ENCODE results near the gene PTPRN2.

The PTPRN2 gene

DNA sequence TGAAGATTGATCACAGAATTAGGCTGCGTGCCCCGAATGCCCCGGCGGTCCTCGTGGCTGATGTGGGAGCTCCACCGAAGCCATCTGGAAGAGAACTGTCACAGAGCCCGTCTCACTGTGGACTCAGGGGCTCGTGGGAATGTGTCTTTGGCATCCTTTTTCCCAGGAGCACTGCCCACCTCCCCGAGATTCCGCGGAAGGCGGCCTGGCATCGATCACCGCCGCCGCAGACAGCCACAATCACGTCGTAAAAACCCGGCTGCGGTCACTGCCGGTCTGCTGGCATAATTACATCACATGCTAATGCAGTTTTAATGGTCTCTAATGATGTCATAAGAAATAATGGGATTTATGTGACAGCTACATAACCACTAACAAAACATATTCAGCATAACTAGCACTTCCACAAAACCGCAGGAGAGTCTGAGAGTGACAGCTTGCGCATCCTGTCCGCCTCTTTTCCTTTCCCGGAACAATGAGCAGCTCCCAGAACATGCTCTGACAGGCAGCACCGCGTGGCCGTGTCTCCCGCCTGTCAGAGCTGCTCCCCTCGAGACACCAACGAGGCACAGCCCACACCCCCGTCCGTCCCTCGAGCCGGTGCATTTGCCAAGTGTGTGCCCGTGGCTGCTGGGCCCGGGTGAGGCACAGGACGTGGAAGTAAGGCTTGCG lies 490.0 kb downstream of the PTPRN2 start:
- no peak for DNase-seq (ENCODE audit: low read depth in 2 of 2)

DNA sequence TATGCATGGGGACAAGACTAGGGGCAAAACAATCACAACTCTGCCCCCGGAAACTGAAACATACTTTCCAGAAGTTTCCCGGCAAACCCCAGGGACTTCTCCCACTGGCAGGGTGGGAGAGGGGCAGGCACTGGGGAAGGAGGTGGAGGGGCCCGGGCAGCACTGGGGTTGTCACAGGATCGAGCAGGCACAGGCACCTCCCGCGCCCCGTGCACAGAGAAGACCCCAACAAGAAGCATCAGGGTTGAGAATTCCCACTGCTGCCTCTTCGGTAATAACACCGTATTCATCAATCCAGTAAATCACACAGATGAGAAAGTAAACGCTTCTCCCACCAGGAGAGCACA lies 490.5 kb downstream of the PTPRN2 start:
- DNase-seq (ENCODE audit: low read depth in 2 of 2), result no peak

DNA sequence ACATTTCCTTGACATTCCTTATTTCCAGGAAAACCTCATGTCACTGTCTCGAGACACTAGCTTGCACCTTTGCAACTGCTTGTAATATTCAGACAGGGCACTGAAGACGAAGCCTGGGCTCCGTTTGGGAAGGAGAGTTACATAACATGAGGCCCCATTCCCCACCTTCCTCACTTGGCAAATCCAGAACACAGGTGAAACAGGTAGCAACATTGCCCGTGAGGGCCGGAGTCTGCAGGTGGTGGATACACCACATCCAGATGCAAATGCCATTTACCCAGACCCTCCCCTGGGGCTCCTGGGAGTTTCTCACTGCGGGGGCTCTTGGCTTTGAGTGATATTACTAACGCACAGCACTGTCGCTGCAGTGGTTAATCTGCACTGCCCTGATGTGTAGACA lies 491.0 kb downstream of the PTPRN2 start:
- no peak for DNase-seq (ENCODE audit: low read depth in 2 of 2)

DNA sequence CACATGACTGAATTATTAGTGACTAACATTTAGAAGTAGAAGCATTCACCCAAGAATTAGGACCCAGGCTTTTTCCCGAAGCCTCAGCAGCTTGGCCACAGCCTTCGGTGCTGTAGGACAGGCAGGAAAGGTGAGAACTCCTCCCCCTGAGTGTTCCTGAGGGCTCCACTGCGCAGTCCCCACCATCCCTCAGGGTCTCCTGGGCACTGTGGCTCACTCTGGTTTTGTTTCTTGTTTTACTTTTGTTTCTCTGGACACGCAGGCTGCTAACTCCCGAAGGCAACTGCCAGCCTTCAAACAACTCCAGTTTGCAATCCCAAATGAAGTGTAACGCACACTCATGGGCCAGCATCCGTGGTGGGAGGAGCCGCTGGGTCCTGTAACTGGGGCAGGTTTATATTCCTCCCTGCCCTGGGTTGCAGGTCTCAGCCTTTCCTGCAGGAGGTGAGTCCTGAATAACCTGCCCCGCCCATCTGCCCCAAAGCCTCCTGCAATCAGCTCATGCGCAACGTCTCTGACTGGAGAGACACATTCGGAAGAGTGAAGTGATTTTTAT lies 492.9 kb downstream of the PTPRN2 start:
- no peak for DNase-seq (ENCODE audit: low read depth in 2 of 2)

DNA sequence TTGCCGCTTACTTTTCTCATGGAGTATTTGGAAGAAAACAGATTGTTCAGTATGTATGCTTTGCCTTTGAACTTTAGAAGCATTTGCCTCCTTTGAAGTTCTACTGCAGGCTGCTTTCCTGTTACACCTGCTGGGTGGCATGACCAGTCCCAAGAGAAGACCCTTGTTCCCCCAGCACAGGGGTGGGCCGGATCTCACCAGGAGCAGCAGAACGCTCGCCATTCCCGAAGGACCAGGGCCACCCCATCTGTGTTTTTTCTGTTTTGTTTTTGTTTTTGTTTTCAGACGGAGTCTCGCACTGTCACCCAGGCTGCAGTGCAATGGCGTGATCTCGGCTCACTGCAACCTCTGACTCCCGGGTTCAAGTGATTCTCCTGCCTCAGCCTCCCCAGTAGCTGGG lies 493.6 kb downstream of the PTPRN2 start:
- DNase-seq (ENCODE audit: low read depth in 2 of 2), result no peak

DNA sequence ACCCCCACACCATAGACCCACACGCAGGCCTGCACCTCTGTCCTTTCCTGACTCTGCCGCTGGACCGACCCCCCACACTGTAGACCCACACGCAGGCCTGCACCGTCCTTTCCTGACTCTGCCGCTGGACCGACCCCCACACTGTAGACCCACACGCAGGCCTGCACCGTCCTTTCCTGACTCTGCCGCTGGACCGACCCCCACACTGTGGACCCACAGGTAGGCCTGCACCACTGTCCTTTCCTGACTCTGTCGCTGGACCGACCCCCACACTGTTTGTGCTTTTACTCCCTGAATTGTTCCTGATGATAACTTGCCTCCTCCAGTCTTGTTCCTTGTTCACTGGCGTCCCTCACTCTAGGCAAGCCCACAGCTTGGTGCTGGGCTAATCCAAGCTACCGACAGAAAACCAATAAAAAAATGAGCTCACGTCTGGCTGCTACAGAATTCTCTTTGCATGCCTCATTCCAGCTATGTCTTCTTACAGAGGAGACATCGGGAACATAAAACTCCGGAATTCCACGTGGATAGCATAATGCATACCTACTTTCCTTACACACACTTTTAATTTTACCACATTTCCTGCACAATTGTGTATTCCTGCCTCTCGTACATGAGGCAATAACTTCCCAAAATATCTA lies 494.3 kb downstream of the PTPRN2 start:
- DNase-seq (ENCODE audit: low read depth in 2 of 2), result no peak

DNA sequence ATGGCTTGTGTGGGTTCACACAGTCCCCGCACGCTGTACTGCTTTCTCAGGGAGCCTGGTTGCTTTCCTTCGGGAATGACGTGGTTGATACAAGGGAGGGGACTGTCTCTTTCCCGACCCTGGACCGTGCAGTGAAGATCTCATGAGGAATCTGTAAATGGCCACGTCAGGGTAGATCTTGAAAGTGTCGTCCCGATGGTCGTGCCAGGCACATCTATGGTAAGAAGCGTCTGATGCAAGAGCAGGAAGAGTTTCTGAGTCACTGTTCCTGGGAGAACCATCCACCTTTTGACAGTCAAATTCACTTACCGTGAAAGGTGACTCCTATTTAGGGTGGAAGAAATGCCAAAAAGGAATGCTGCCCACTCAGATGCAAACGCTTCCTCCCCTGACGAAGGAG lies 500.4 kb downstream of the PTPRN2 start:
- no peak for DNase-seq (ENCODE audit: low read depth in 2 of 2)

DNA sequence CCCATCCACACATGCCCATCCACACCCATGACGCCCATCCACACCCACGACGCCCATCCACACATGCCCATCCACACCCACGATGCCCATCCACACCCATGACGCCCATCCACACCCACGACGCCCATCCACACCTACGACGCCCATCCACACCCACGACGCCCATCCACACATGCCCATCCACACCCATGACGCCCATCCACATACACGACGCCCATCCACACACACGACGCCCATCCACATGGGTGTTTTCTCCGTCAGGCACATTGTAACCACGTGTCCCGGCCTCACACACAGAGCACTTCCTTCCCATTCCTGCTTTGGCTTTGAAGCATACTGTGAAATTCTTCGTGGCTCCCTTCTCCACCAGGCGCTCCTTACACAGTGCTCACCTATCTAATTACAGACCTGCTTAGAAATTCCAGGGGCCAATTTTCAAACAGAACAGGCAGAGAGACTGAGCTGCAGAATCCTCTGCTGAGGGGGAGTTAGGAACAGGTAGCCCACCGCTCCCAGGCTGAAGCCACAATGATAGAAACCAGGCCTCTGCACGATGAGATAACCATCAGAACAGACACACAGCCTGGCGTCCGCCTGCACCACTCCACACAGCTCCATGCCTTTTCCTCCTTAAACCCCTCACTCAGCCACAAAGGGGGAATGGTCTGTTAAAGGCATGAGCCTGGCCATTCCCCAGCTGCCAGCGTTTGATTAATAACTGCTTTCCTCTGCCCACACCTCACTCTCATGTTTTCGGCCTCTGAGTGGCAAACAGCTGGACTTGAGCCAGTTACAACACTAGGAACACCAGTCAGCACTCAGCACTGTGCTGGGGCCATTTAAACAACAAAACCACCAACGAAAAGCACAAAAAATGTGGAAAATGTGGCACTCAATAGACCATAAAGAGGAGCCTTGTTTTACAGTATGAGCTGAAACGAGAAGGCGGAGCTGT lies 501.6 kb downstream of the PTPRN2 start:
- DNase-seq (ENCODE audit: low read depth in 2 of 2), result no peak

DNA sequence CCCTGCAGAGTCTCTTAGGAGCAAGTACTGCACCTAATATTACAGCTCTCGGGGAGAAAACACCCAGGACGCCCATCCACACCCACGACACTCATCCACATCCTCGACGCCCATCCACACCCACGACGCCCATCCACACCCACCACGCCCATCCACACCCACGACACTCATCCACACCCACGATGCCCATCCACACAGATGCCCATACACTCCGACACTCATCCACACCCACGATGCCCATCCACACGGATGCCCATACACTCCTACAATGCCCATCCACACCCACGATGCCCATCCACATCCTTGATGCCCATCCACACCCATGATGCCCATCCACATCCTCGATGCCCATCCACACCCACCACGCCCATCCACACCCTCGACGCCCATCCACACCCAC lies 503.1 kb downstream of the PTPRN2 start:
- no peak for DNase-seq (ENCODE audit: low read depth in 2 of 2)

DNA sequence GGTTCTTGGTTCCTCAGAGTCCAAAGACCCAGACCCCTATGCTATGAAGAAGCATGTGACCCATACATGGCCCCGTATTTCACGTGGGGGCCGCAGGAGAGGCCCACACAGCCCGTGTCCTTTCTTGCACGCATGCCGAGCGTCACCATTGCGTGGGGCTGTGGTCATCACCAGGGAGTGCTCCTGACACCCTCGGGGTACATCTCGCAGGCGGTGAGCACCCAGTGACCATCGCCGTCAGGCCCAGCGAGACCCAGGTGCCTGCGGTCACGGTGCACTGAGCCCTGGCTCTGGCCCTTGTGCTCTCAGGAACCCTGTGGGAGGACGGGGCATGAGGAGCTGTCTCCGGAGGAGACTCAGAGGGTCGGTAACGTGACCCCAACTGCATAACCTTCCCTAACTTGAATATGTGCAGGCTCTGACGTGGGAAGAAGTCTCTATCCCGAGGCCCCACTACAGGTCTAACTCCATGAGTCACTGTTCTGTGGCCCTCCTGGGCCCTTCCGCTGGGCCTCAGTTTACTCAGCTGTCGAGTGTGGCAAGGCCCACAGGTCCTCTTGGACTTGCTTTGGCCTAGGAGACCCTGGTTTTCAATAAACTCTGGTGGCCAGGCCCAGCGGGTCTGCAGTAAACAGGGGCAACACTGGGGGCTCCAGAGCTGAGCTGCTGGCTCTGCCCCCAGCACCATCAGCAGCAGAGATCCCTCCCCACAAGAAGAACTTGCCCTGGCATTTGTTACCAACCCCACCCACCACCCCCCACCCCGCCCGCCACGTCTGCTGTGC lies 503.9 kb downstream of the PTPRN2 start:
- DNase-seq (ENCODE audit: low read depth in 2 of 2), result no peak

DNA sequence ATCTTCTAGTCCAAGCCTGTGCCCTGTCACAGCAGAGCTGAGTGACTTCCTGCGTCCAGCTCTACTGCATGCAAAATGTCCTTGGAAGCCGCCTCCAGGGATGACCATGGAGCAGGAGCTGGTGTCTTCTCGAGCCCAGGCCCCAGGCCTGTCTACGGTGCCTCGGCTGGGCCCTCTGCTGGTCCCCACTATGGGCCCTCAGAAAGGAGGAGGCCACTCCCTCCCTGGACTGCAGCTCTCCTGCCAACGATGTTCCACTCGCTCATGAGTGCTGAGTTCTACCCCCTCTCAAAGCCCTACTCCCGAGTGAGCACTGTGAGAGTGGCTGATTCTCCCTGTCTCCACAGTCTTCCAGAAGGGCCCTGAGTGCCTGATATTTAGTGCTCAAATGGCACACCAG lies 504.9 kb downstream of the PTPRN2 start:
- DNase-seq (ENCODE audit: low read depth in 2 of 2), result no peak

DNA sequence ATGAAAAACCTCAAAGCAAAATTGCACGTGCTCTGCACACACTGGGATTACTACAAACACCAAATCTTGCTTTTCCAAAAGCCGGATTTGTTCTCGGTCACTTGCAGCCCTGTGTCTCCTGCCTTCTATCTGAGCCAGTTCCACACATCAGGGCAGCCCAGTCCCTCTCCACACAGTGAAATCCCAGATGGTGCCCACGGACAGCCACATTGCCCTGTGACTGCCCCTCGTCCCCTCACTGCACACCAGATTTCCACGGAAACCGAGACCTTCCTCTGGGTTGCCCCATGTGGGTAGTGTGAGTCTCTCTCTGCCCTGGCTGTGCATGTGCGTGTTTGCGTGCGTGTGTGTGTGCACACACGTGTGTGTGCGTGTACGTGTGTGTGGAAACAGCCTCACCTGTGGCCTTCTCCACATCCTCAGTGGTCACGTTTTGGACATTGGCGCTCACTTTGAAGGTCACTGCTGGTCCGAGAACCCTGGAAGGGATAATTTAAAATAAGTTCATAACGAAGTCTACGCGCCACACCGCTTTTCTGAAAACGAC lies 506.7 kb downstream of the PTPRN2 start:
- DNase-seq (ENCODE audit: low read depth in 2 of 2), result no peak

DNA sequence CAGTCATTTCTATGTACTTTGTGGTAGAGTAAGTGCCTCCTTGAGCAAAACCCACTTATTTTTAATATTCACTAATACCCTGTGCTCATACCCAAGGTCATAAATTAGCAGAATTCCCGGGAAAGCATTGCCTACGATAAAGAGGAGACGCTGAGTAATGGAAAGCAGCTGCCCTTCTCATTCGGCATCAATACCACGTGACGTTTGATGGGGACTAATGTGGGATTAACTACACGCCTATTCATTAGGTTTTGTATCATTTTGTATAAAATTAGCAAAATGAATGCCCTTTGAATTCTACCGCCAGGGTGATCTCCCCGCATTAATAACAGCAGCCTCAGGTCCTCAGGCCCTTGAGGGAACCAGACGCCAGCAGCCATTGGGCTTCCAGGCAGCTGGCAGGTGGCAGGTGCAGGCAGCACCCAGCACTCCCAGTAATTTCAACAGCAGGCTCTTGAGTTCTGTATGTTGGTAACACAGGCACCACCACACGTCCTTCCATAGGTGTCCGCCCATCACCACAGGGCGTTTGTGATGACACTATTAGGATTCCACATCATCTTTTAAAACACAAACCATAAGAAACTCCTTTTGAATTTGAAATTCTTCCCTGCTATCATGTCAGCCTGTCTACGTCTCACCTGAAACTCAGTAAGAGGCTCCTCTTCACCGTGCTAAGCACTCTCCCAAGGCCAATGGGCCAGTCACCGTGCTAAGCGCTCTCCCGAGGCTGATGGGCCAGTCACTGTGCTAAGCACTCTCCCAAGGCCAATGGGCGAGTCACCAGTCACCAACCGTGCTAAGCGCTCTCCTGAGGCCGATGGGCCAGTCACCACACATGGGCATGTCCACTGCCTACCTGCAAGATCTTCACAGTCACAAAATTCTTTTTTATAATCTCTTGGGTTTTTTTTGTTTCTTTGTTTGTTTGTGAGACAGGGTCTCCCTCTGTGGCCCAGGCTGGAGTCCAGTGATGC lies 509.4 kb downstream of the PTPRN2 start:
- no peak for DNase-seq (ENCODE audit: low read depth in 2 of 2)

DNA sequence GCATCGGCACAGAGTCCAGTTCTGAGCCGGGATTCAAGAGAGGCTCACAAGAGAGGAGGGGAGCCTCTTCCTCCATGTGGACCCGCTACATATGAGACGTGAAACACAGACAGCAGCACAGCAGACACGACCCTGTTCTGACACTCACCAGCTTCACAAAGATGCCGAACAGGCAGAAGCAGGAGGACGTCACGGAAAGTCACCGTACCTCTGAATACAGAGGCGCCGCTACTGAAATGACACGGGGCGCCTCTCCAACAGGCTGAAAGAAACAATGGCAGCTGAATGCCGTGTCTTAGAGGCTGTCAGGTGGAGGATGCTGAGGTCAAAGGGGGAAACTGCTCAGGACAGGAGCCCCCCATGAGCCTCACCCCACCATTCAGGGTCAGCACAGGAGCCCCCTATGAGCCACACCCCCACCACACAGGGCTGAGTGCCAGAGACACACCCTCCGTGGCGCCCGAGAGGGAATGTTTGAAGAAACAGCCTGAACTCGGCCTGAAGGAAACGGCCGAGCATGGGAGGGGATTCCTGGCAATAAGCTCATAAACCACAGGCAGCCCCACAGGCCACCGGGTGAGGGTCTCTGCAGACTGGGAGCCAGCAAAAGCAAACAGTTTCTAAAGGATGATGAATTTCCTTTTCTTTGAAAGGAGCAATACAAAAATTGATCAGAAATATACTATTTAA lies 510.3 kb downstream of the PTPRN2 start:
- DNase-seq (ENCODE audit: low read depth in 2 of 2), result no peak

DNA sequence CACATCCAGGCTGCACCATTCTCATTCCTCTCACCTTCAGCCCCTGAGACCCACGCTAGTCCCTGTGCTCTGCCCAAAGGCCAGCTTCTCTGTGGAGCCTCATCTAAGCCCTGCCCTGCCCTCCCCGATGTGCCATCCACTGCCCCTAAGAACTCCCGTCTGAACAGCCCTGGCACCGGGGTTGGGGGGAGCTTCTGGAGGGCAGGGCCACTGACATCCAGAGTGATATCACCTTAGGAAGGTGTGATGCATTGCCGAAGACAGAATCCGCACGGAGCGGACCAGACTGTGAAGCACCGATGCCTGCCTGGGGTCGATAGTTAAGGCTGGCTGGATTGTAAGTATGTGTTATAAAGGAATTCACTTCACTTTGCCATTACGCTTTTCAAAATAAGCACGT lies 511.0 kb downstream of the PTPRN2 start:
- DNase-seq (ENCODE audit: low read depth in 2 of 2), result no peak

DNA sequence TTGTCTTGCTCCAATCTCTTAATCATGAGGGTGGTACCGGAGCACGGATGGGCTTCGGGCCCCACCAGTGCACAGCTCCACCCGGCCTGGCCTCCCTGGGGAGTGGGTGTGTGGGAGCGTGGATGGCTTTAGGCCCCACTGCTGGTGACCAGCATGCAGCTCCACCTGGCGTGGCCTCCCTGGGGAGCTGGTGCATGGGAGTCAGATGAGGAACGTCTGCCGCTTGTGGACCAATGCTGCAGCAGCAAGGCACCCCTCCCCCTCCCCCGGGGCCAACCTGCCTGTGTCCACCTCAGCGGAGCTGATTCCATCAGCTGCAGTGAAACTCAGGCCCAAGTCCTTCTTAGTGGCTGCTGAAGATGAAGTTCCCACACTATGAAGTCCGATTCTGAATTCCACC lies 511.4 kb downstream of the PTPRN2 start:
- no peak for DNase-seq (ENCODE audit: low read depth in 2 of 2)

DNA sequence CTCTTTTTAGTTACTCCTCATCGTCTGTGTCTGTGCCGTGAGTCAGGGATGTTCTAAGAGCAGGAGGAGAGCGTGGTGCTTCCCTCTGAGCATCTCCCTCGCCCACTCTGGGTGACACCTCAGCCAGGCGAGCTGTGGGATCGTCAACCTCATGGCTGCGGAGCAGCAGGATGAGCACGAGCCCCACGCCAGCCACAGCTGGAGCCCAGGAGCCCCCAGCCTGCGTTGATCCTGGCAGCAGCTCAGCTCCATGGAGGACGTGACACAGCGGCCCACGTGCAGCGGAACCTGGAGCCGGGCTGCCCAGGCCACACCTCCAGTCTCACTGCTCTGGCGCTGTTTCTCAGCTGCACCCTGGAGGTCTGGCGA lies 512.0 kb downstream of the PTPRN2 start:
- no peak for DNase-seq (ENCODE audit: low read depth in 2 of 2)

DNA sequence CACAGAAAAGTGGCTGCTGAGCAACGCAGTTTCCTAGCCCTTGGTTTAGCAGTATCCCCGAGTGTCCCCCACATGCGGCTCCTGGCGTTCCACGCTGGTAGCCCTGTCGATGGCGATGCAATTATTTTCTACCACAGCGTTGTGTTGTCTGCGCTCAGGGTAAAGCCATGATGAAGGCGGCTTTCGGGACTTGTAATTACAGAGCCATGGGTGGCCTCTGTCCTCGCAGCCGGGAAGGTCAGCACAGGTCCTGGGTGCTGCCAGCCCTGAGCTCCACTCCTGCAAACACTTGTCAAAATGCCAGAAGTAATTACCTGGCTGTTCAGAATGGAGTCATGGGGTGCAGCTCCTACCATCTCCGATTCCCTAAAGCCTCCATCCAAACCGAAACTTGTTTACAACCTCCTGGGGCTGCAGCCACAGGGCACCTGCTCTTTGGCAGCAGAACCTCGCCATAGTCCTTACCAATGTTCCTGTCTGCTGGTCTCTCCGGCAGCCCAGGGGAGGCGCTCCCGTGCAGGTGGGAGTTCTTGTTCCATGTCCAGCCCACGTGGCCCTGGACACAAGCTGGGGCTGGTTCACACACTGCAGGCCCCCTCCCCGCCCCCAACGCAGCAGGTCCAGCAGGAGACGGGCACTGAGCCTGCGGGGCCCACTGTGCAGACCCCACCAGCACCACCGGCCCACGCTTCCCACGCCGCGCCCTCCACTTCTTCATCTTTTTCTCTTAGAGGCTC lies 512.6 kb downstream of the PTPRN2 start:
- no peak for DNase-seq (ENCODE audit: low read depth in 2 of 2)
